IMR-90 (cell line): ENCODE data around the gene NFIX. TPM values are rescaled to one million over a fixed set of nuclear protein-coding genes. Genes with fewer than 3 reads are reported as not detected.

ENCODE experiments used
- ATAC-seq: fragments of 200-7000 bp; cut with Tn5 transposase; 2 replicates; pipeline ENCODE4 v1.9.1; 2020; ENCODE audit warnings: low read depth, mild to moderate bottlenecking, moderate library complexity
- BruUV-seq: library from RNA; stranded (reverse); fragments of 400-500 nt; replicated peaks from 2 replicates; lab custom pipeline; 2021; lab: Mats Ljungman, UMichigan
- CTCF ChIA-PET: fragments of 300-600 bp; formaldehyde crosslinking; extraction: SDS; loops from one replicate; lab custom pipeline; 2021; ENCODE audit warnings: antibody characterized with exemption; lab: Yijun Ruan, JAX
- POLR2A ChIA-PET: fragments of 300-600 bp; sonication (Branson Sonifier 250); formaldehyde crosslinking; loops from one replicate; lab custom pipeline; 2022; ENCODE audit warnings: antibody characterized with exemption; ENCODE audit not compliant: unreplicated experiment; lab: Charles Lee
- DNase-seq: peaks from one replicate; pipeline ENCODE4 v3.0.0; 2013
- H2AFZ ChIP-seq: replicated peaks from 2 replicates; pipeline ENCODE3; 2013; ENCODE audit warnings: low read length, mild to moderate bottlenecking; ENCODE audit not compliant: poor library complexity
- H2AK5ac ChIP-seq: 2 replicates; pipeline ENCODE4 v1.6.1; 2013; ENCODE audit warnings: low read depth, low read length, inconsistent platforms
- H2AK9ac ChIP-seq: replicated peaks from 2 replicates; pipeline ENCODE3; 2013; ENCODE audit warnings: mild to moderate bottlenecking, low read depth, low read length, moderate library complexity; ENCODE audit not compliant: poor library complexity
- H2BK120ac ChIP-seq: 2 replicates; pipeline ENCODE4 v1.6.1; 2013; ENCODE audit warnings: low read depth, low read length, inconsistent platforms
- H2BK15ac ChIP-seq: 3 replicates; pipeline ENCODE4 v1.6.1; 2013; ENCODE audit warnings: low read depth, low read length, inconsistent platforms
- H2BK20ac ChIP-seq: 2 replicates; pipeline ENCODE4 v1.6.1; 2013; ENCODE audit warnings: low read depth, mild to moderate bottlenecking, inconsistent platforms, low read length, moderate library complexity
- H2BK5ac ChIP-seq: 2 replicates; pipeline ENCODE4 v1.6.1; 2013; ENCODE audit warnings: mild to moderate bottlenecking, low read depth, low read length, inconsistent platforms; ENCODE audit not compliant: poor library complexity, severe bottlenecking
- H3K14ac ChIP-seq: replicated peaks from 2 replicates; pipeline ENCODE4 v1.6.1; 2013; ENCODE audit warnings: low read depth, low read length, inconsistent platforms
- H3K18ac ChIP-seq: 2 replicates; pipeline ENCODE4 v1.6.1; 2013; ENCODE audit warnings: low read depth, low read length, control low read depth
- H3K23ac ChIP-seq: 2 replicates; pipeline ENCODE4 v1.6.1; 2013; ENCODE audit warnings: low read depth, low read length, inconsistent platforms
- H3K27ac ChIP-seq: 2 replicates; pipeline ENCODE4 v1.5.1; 2013; ENCODE audit warnings: mild to moderate bottlenecking, control low read depth, low read length; ENCODE audit not compliant: insufficient read depth
- H3K27me3 ChIP-seq: 2 replicates; pipeline ENCODE4 v1.6.1; 2013; ENCODE audit warnings: low read length; ENCODE audit not compliant: control insufficient read depth, insufficient read depth
- H3K36me3 ChIP-seq: 2 replicates; pipeline ENCODE4 v1.6.1; 2013; ENCODE audit warnings: low read length, mixed read lengths; ENCODE audit not compliant: control insufficient read depth, insufficient read depth
- H3K4ac ChIP-seq: 2 replicates; pipeline ENCODE4 v1.6.1; 2013; ENCODE audit warnings: low read depth, low read length, inconsistent platforms
- H3K4me1 ChIP-seq: 2 replicates; pipeline ENCODE4 v1.6.1; 2013; ENCODE audit warnings: low read length, mixed read lengths; ENCODE audit not compliant: control insufficient read depth, insufficient read depth
- H3K4me2 ChIP-seq: 2 replicates; pipeline ENCODE4 v1.6.1; 2013; ENCODE audit warnings: low read depth, mild to moderate bottlenecking, control low read depth, low read length, moderate library complexity
- H3K4me3 ChIP-seq: 2 replicates; pipeline ENCODE4 v1.5.1; 2013; ENCODE audit warnings: low read depth, mild to moderate bottlenecking, control low read depth, low read length, moderate library complexity; ENCODE audit not compliant: insufficient read depth
- H3K56ac ChIP-seq: 2 replicates; pipeline ENCODE4 v1.6.1; 2013; ENCODE audit warnings: low read length, inconsistent platforms; ENCODE audit not compliant: insufficient read depth; ENCODE audit errors: extremely low read depth
- H3K79me1 ChIP-seq, 2 experiments: 2 replicates each; pipeline ENCODE4 v1.6.1; 2013; ENCODE audit warnings: low read length in 2 of 2, inconsistent platforms in 1 of 2, low read depth in 1 of 2
- H3K9ac ChIP-seq: 2 replicates; pipeline ENCODE4 v1.6.1; 2013; ENCODE audit warnings: low read depth, low read length, control low read depth
- H3K9me1 ChIP-seq: 2 replicates; pipeline ENCODE4 v1.6.1; 2013; ENCODE audit warnings: low read length, inconsistent platforms; ENCODE audit not compliant: insufficient read depth
- H3K9me3 ChIP-seq: 2 replicates; pipeline ENCODE4 v1.6.1; 2013; ENCODE audit warnings: low read length; ENCODE audit not compliant: control insufficient read depth, insufficient read depth
- H4K20me1 ChIP-seq: 2 replicates; pipeline ENCODE4 v1.6.1; 2013; ENCODE audit warnings: low read length, inconsistent platforms; ENCODE audit not compliant: insufficient read depth
- H4K5ac ChIP-seq: 2 replicates; pipeline ENCODE4 v1.6.1; 2013; ENCODE audit warnings: mild to moderate bottlenecking, low read depth, low read length, control low read depth
- H4K8ac ChIP-seq, 2 experiments: 2 replicates each; pipeline ENCODE4 v1.6.1; 2013; ENCODE audit warnings: low read depth in 2 of 2, low read length in 2 of 2, control low read depth in 1 of 2, inconsistent platforms in 1 of 2
- H4K91ac ChIP-seq: 2 replicates; pipeline ENCODE4 v1.6.1; 2013; ENCODE audit warnings: low read depth, low read length, inconsistent platforms; ENCODE audit not compliant: insufficient read depth
- MAZ ChIP-seq: IDR thresholded peaks from 2 replicates; pipeline ENCODE4 v1.6.1; 2012; ENCODE audit warnings: low read depth, mild to moderate bottlenecking, low read length, improper control_type of control experiment, moderate library complexity, borderline replicate concordance
- POLR2A ChIP-seq: IDR thresholded peaks from 2 replicates; pipeline ENCODE4 v1.6.1; 2012; ENCODE audit warnings: mild to moderate bottlenecking, low read depth, low read length
- RAD21 ChIP-seq: IDR thresholded peaks from 2 replicates; pipeline ENCODE4 v1.6.1; 2012; ENCODE audit warnings: low read length, improper control_type of control experiment
- RCOR1 ChIP-seq: IDR thresholded peaks from 2 replicates; pipeline ENCODE4 v1.6.1; 2012; ENCODE audit warnings: mild to moderate bottlenecking, low read length, improper control_type of control experiment; ENCODE audit not compliant: insufficient replicate concordance
- WGBS, 2 experiments: methylation state at CpG; one replicate each; pipeline versions ENCODE4 v1.1.5 to v1.1.7; 2013; ENCODE audit warnings: missing lambda C conversion rate in 2 of 2; ENCODE audit not compliant: insufficient read length in 1 of 2; ENCODE audit errors: extremely low coverage in 2 of 2; 5-methylcytosine and 5-hydroxymethylcytosine counted together
- dilution Hi-C: fragments of 300-500 bp; cut with HindIII; formaldehyde crosslinking; loops from one replicate; pipeline ENCODE4 v1.14.3; 2018; ENCODE audit warnings: low sequenced_read_pairs; ENCODE audit not compliant: unreplicated experiment
- in situ Hi-C: fragments of 300-500 bp; cut with MboI; formaldehyde crosslinking; loops from 3 replicates; pipeline ENCODE4 v1.14.3; 2019; ENCODE audit warnings: low sequenced_read_pairs, inconsistent platforms, mixed read lengths
- intact Hi-C: fragments of 100-400 bp; cut with micrococcal nuclease; formaldehyde crosslinking; loops from 2 replicates; pipeline ENCODE4 v1.10.0; 2022
- polyA plus RNA-seq, 3 experiments: library from polyadenylated mRNA; depleted of rRNA; stranded (reverse); fragments of >200 nt; gene quantifications; 2 replicates each; pipeline ENCODE4 v1.2.3, GENCODE V29; 2012; ENCODE audit warnings: low replicate concordance in 1 of 3
- total RNA-seq: library from RNA; depleted of rRNA; stranded (reverse); fragments of >200 nt; gene quantifications from 2 replicates; pipeline ENCODE4 v1.2.3, GENCODE V29; 2012
- TF ChIP-seq, protein P1 (sequence below): conservative IDR thresholded peaks from 2 replicates; pipeline ENCODE4 v1.5.1; 2012; ENCODE audit warnings: mild to moderate bottlenecking, low read depth, low read length, improper control_type of control experiment

The NFIX gene
- total and polyA plus RNA-seq, 2 of the 4 experiments (the other 2 are of a cell fraction): 10.2 to 47.7 TPM

DNA sequence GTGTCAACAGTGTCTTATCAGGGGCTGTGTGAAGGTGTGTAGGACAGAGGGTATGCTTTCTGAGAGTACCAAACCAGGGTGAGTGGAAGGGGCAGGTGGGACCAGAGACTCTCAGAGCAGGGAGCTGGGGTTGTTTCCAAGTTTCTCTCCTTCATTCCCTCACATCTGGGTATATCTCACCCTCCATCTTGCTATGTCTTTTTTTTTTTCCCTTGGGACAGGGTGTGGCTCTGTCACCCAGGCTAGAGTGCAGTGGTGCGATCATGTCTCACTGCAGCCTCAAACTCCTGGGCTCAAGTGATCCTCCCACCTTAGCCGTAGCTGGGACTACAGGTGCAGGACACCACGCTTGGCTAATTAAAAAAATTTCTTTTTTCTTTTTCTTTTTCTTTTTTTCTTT lies 15.3 kb upstream of the NFIX start:
- Histone ChIP-seq H2AK9ac (no peak overlapping the region), H3K27ac (no peak overlapping the region), H4K8ac (no peak overlapping the region), H3K14ac (no peak overlapping the region), H3K9ac (no peak overlapping the region), H3K56ac (no peak overlapping the region), H3K4ac (no peak overlapping the region), H3K18ac (no peak overlapping the region), H3K9me3 (no peaks in the 10 kb centered on the region), H2AK5ac (no peak overlapping the region; the same call in 1 of the 2 replicates), H2BK15ac (no peak overlapping the region), H3K9me1 (0 out of 2 replicates have a peak, but pooled peaks cover 2% of the 10 kb centered on the region), H4K91ac (no peak overlapping the region), H3K27me3 (no peaks in the 10 kb centered on the region), H2BK20ac (no peak overlapping the region), H4K5ac (no peak overlapping the region), H3K4me3 (no peak overlapping the region), H3K4me2 (no peak overlapping the region), H3K36me3 (no peaks in the 10 kb centered on the region), H2AFZ (no peak overlapping the region), H3K79me1 (no peaks in the 10 kb centered on the region; a peak in 1 of 4 replicates), H2BK120ac (no peak overlapping the region), H3K23ac (no peak overlapping the region), H2BK5ac (no peak overlapping the region), H3K4me1 (peaks cover 3% of the 10 kb centered on the region; the same call in 1 of the 2 replicates), H4K20me1 (no peaks in the 10 kb centered on the region)
- intact Hi-C loops (loop anchor here (2.0 to 5.0 kb wide), 2 partner anchors 171 to 267 kb away; partner anchors contain the start of genes IER2 and STX10), dilution Hi-C loops (no loop called here), in situ Hi-C loops (loop anchor here (5.0 to 25.0 kb wide), 4 partner anchors 112 to 757 kb away; a partner anchor contains a TSS)
- DNase-seq: no peak
- no TSS peak for BruUV-seq
- ChIA-PET POLR2A (no interaction called here), CTCF (no interaction called here)
- no peak for TF ChIP-seq POLR2A
- TF ChIP-seq MAZ: no peak
- TF ChIP-seq RAD21: no peak
- no peak for TF ChIP-seq RCOR1
- TF ChIP-seq, protein P1, sequence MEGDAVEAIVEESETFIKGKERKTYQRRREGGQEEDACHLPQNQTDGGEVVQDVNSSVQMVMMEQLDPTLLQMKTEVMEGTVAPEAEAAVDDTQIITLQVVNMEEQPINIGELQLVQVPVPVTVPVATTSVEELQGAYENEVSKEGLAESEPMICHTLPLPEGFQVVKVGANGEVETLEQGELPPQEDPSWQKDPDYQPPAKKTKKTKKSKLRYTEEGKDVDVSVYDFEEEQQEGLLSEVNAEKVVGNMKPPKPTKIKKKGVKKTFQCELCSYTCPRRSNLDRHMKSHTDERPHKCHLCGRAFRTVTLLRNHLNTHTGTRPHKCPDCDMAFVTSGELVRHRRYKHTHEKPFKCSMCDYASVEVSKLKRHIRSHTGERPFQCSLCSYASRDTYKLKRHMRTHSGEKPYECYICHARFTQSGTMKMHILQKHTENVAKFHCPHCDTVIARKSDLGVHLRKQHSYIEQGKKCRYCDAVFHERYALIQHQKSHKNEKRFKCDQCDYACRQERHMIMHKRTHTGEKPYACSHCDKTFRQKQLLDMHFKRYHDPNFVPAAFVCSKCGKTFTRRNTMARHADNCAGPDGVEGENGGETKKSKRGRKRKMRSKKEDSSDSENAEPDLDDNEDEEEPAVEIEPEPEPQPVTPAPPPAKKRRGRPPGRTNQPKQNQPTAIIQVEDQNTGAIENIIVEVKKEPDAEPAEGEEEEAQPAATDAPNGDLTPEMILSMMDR: no peak
- no peak for ATAC-seq
- 83% methylated on average over 2 of the region's 3 CpGs; no CpG with 5 or more reads in 1 of the 2 experiments for WGBS, 2 experiments
